Fibroblast of mammary gland (primary cell): Measurements from ENCODE around the gene GPR75.
"Not testable (repeated sequence)": the region's sequence is repeated elsewhere in the genome, so short reads cannot be mapped to it uniquely, and the experiment has no call there.

Experiments
- DNase-seq: peaks from one replicate; pipeline ENCODE4 v3.0.0-alpha.2; 2010; ENCODE audit warnings: low read depth
- H3K4me3 ChIP-seq: 2 replicates; pipeline ENCODE4 v1.5.1; 2011; ENCODE audit warnings: low read depth, mild to moderate bottlenecking, low read length, moderate library complexity; ENCODE audit not compliant: control insufficient read depth
- TF ChIP-seq, protein P1 (sequence below): conservative IDR thresholded peaks from 2 replicates; pipeline ENCODE4 v1.5.1; 2011; ENCODE audit warnings: low read depth, low read length, inconsistent platforms; ENCODE audit not compliant: control insufficient read depth, insufficient read depth

Gene GPR75

DNA sequence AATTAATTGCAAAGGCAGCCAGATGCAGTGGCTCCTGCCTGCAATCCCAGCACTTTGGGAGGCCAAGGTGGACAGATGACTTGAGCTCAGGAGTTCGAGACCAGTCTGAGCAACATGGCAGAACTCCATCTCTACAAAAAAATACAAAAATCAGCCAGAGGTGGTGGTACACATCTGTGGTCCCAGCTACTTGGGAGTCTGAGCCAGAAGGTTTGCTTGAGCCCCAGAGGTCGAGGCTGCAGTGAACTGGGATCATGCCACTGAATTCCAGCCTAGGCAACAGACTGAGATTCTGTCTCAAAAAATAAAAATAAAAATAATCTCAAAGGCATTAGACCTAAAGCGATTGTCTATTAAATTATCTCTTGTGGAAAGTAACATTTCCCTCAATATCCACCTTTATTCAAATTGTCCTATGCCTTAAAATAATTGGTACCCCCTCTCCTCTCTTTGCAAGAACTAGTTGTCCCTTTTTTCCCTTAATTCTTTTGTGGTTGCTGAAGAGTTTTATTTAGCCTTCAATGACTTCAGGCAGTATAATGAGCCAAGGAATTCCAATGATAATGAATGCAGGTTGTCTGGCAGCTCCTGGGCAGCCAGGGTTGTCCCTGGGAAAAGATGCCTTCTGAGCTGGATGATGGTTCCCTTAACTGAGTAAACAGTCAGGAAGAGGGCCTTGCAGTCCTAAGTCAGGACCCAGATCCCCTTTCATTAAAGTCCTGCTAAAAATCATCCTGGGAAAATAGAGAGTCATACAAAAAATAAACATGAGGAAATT, 32.2 kb downstream of the GPR75 start:
- DNase-seq, result no peak
- TF ChIP-seq, protein P1, sequence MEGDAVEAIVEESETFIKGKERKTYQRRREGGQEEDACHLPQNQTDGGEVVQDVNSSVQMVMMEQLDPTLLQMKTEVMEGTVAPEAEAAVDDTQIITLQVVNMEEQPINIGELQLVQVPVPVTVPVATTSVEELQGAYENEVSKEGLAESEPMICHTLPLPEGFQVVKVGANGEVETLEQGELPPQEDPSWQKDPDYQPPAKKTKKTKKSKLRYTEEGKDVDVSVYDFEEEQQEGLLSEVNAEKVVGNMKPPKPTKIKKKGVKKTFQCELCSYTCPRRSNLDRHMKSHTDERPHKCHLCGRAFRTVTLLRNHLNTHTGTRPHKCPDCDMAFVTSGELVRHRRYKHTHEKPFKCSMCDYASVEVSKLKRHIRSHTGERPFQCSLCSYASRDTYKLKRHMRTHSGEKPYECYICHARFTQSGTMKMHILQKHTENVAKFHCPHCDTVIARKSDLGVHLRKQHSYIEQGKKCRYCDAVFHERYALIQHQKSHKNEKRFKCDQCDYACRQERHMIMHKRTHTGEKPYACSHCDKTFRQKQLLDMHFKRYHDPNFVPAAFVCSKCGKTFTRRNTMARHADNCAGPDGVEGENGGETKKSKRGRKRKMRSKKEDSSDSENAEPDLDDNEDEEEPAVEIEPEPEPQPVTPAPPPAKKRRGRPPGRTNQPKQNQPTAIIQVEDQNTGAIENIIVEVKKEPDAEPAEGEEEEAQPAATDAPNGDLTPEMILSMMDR, result no peak
- no peak overlapping the region for H3K4me3 ChIP-seq

DNA sequence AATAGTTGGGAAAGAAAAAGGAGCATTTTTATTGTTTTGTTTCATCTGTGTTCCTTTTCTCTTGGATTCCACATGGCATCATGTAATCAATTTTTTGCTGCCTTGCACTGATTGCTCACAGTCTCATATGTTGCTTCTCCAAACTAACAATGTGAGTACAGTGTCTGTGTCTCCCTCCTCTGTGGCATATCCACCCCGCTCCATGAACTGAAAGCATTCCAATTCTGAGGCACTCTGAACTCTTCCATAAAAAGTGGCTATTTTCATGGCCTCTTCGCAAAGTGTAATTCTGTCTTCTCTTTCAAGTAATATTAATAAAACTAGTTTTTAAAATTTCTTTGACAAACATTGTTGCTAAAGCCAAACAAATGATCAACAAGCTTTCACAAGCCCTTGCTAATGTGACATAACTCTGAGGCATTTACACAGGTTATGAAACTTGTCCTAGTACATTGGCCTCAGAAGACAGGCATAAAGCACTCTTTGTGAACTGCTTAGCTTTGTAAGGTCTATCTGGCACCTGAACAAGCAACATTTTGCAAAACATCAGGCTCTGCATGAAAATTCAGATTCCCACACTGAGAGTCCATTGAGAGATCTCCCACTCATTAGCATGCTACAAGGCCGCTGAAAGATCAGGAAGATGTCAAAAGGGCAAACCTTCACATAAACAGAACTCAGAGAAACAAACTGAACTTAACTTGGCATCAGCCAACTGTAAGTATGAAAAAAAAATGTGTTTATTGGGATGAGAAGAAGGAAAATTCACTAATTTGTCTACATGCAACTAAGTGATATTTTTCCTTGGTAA, 33.0 kb downstream of the GPR75 start:
- peak; percentile 19 for DNase-seq
- TF ChIP-seq, protein P1, result no peak
- no peak overlapping the region for H3K4me3 ChIP-seq

DNA sequence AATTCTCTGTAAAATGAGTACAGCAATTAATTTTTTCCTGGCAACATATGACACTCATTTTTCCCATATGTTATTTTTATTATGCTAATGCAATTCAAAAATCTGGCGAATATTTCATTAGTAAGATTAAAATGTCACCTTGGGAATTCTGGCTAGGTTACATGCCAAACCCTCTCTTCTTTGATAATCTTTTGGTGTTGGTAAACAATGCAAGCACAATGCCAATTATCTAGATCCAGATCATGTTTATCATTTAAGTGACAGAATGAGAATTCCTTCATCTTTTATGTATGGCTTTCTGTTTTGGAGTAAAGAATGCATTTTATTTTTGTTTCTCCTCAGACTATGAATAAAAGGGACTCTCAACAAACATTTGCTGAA, 33.7 kb downstream of the GPR75 start:
- no peak for DNase-seq
- TF ChIP-seq, protein P1, result no peak
- H3K4me3 ChIP-seq, result no peak overlapping the region

DNA sequence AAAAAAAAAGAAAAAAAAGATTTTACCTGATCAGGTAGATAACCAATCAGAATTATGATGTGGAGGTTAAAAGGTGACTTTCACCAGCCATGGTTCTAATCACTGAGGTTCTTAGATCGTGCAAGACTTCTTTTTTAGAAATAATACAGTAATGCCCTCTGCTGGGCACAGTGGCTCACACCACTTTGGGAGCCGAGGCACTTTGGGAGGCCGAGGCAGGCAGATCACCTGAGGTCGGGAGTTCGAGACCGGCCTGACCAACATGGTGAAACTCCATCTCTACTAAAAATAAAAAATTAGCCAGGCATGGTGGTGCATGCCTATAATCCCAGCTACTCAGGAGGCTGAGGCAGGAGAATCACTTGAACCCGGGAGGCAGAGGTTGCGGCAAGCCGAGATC, 36.1 kb downstream of the GPR75 start:
- DNase-seq, result peak; percentile 16
- H3K4me3 ChIP-seq, result not testable (repeated sequence)

DNA sequence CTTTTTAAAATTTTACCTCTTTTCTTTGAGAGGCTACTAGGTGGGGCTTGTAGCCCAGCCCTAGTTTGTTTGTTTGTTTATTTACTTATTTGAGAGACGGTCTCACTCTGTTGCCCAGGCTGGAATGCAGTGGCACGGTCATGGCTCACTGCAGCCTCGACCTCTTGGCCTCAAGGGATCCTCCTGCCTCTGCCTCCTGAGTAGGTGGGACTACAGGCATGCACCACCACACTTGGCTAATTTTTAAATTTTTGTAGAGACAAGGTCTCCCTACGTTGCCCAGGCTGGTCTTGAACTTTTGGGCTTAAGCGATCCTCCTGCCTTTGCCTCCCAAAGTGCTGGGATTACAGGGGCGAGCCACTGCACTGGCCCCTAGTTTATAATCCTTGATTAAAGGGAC, 38.0 kb downstream of the GPR75 start:
- DNase-seq, result no peak
- no peak overlapping the region for H3K4me3 ChIP-seq
- TF ChIP-seq, protein P1, result no peak

DNA sequence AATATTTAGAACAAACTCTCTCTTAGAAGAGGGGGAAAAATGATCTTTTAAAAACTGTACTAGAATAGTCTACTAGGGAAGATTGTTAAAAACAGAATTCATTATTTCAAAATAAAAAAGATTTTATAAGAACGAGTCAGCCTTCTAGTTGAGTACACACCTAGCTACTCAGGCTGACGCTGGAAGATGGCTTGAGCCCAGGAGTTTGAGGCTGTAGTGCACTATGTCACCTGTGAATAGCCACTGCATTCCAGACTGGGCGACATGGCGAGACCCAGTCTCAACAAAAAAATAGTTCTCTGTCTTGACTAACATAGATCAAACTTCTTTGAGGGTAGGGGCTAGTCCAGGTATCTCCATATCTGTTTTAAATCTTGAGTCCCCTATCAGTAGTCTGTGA, 39.1 kb downstream of the GPR75 start:
- TF ChIP-seq, protein P1, result no peak
- no peak overlapping the region for H3K4me3 ChIP-seq
- DNase-seq, result no peak

DNA sequence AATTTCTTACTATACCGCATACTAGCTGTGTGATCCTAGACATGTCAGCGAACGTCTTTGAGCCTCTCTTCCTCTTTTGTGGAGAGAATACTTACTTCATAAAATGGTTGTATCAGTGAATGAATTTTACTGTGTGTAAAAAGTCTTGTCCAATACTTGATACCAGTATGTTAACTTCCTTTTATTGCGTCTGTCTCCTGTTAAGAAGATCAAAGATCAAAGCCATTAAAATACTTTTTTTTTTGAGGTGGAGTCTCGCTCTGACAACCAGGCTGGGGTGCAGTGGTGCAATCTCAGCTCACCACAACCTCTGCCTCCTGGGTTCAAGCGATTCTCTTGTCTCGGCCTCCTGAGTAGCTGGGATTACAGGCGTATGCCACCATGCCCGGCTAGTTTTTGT, 39.7 kb downstream of the GPR75 start:
- no peak for DNase-seq
- TF ChIP-seq, protein P1, result no peak
- H3K4me3 ChIP-seq, result no peak overlapping the region
